GM21390 (cell line): Measurements from ENCODE around the gene PHTF1.

Experiments used
- ATAC-seq: cut with Tn5 transposase; IDR thresholded peaks from one replicate; pipeline ENCODE4 v1.9.1; 2021; ENCODE audit not compliant: unreplicated experiment

The PHTF1 gene

DNA sequence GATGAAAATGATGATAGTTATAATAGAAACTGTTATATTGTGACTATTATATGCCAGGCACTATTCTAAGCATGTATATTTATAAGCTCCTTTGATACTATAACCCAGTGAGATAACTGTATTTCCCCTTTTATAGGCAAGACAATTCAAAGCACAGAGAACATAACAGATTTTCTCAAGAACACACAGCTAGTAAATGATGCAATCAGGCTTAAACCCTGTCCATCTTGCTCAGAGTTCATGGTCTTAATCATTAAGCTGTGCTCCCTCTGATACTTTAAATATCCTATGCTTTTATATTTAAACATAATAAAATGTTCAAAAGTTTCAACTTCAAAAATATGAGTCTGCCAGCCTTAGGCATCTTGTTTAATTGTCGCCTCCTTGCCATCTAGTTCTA lies 88.6 kb downstream of the PHTF1 start:
- no peak for ATAC-seq

DNA sequence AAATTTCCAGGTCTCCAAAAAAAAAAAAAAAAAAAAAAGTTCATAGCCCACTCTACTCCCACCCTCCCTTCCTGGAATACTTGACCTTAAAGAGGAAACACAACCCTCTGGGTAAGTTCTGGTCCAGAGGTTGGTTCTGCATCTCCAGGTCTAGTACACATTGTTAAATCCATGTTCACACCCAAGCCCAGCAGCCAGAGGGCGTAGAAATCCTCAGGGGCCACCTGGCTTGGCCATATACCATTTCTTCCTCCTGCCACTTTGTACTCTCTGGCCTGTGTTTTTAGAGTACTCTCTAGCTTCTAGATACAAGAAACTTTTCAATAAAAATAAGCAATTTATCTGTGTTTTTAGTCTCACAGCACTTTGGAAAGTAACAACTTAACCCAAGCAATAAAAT lies 89.3 kb downstream of the PHTF1 start:
- no peak for ATAC-seq

GRCh38 chr1:113666126-113666525 lies 93.2 kb downstream of the PHTF1 start:
- ATAC-seq = no peak

DNA sequence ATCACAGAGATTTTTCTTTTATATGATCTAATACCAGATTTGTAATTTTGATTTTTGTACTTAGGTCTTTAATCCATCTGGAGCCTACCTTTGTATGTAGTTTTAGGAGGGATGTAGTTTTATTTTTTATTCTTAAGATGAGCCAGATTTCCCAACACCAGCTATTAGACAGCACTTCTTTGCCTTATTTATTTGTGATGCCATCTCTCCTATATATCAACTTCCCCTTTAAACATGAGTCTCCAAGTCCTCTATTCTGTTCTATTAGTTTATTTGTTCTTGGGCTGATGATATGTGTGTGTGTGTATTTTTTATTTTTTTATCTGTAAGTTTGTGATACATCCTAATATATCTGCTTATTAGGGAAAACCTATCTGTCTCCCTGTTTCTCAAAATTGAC lies 94.2 kb downstream of the PHTF1 start:
- no peak for ATAC-seq

- no peak for ATAC-seq
Observed at GRCh38 chr1:113663165-113663951, 95.9 kb downstream of the PHTF1 start.

- no peak for ATAC-seq
Observed at GRCh38 chr1:113662101-113662500, 97.2 kb downstream of the PHTF1 start.

DNA sequence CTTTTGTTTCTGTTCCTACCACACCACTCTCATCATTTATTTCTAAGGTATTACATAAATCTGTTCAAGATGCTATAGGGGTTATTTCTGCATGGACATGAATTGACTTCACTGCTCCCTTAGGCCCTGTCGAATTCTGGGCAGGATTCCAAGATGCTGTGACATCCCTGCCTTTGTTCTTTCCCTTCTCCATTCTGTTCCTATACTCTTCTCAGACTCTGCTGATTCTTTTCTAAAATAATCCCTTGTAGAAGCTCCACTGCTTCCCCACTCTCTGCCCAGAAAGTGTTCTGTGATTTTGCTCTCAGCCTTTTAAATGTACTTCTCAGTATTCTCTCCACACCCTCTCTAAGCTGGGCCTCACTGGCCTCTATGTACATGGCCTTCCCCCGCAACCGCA lies 99.2 kb downstream of the PHTF1 start:
- ATAC-seq = no peak

GRCh38 chr1:113659556-113659955 lies 99.7 kb downstream of the PHTF1 start:
- no peak for ATAC-seq

GRCh38 chr1:113659035-113659434 lies 100.3 kb downstream of the PHTF1 start:
- no peak for ATAC-seq

DNA sequence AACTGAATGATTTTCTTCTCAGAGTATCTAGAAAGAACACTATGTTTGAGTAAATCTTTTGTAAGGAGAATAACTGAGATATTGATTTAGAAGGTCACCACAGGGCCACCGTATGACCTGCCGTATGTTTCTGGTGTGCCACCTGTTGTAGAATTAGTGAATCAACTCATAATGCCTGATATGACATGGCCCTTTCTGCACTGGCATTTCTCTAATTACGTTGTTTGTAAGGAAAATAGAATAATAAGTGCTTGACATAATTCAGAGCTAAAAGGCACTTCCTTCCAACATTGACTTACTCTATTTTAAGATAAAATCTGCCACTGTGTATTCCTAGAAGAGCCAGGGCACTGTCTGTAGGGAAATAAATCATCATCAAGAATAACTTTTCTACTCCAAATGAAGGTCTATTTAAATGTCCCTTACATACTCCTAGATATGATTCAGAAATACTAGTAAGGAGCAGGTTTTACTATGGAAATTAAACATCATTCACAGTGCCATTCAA lies 101.7 kb downstream of the PHTF1 start:
- ATAC-seq = no peak

DNA sequence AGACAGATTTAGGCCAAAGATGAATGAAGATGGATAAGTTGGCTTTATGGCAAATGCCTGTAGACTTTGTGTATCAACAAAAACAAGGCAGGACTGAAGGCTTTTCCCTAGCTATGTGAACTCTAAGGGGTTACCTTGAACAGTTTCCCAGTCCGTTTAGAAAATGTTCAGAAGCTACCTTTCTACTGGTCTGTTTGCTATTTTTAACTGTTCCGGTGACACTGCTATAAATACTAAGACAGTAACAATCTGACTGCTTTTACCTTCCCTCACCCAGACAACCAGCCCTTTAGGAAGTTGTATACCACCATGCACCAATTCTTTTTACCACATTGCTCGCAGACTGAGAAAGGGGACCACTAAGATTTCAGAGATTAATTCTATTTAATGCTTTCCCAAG lies 102.2 kb downstream of the PHTF1 start:
- no peak for ATAC-seq

DNA sequence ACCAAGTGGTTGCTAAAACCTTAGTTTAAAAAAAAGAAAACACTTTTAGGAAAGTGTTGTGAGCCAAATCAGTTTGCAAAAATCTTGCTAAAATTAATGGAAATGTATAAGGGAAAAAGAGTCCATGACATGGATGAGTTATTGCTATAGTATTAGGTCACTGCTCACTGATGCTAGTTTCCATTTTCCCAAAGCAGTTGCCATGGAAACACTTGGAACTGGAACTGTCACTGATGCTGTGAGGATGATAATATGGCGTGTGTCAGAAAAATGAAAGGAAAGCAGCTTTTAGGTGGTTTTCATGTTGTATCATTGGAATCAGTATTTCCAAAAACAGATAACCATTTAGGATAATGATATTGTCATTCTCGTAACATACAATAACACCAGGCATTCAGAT lies 104.4 kb downstream of the PHTF1 start:
- ATAC-seq = no peak

- no peak for ATAC-seq
Observed at GRCh38 chr1:113653741-113654140, 105.5 kb downstream of the PHTF1 start.

DNA sequence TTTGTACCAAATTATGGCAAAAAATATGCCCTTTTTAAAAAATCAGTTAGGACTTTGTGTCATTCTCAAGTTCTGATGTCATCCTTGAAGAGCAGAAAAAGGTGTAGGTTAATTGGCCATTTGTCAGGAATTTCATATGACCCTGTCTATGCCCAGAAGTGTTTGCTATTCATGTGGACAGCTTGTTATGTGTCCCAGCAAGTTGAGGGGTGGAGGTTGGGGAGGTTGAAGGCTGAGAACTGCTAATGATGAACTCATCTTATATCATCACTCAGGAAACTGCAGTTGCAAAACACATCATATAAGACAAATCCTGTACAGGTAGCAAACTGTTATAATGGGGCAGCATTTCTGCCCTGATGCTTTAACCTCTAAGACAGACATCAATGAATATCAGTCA lies 106.5 kb downstream of the PHTF1 start:
- ATAC-seq = no peak

DNA sequence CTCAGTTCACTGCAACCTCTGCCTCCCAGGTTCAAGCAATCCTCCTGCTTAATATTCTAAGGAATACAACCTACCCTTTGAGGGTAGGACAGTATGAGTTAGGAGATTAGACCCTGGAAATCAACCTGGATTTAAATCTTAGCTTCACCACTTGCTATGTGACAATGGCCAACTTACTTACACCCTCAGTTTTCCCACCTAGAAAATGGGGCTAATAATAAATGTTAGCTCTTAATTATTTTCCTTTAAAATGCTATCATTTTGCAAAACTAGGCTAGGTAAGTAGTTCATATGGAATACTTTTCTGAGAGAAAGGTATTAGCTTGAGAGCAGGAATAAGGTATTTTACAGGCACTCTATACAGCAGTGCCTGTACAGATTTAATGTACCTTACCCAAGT lies 110.8 kb downstream of the PHTF1 start:
- no peak for ATAC-seq

DNA sequence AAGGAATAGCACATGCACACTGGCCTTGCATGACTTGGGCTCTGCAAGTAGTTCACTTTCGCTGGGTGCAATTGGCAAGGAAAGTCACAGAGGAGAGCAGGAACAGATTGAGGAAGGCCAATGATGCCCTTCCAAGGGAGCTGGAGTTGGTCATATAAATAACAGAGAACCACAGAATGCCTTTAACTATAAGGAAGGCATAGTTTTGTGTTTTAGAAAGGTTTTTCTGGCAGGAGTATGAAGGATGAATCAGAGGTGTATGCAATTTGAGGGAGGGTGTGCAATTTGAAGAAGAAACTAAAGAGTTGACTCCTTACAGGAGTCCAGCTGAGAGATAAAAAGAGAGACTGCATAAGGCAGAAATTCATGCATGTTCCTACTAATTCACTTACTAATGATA lies 112.1 kb downstream of the PHTF1 start:
- no peak for ATAC-seq
